Measurements from ENCODE around the gene CEBPE.

Gene CEBPE

DNA sequence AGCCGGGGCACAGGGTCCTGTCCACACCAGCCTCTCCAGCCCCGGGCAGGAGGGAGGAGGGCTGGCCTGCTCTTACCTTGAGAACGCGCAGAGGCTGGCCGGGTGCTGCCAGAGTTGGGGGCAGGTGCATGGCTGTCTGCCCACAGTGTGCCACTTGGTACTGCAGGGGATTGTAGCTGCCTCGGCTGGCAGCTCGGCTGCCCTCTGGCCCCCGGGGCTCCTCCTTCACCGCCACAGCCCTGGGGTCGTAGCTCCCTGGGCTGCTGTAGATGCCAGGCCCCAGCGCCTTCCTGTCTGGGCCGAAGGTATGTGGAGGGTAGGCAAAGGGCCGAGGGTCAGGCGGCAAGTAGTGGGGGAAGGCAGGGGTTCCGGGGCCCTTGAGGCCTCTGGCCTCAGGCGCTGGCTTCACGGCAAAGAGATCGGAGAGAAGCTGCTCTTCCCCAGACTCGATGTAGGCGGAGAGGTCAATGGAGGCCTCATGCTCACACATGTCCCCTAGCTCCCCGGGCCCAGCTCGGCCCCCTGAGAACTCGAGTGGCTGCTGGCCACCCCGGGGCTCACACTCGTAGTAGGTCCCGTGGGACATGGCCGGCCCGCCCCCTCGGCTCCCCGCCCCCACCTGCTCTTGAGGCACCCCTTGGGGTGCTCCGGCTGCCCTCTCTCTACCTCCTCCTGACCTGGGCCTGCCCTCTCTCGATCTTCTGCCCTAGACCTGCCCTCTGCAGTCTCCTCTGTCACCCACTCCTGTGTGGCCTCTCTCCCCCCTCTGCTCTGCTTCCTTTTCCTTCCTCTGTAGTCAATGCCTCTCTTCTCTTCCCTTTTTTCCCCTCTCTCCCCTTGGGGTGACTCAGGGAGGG is at the start of gene CEBPE:
Gene CEBPE (minus strand): TSS at position 750 of the 857 bp plus-strand sequence. CDS start 164 bp downstream, at position 586.
- DNase-seq (ENCODE audit: low read depth, low spot score), result no peak

DNA sequence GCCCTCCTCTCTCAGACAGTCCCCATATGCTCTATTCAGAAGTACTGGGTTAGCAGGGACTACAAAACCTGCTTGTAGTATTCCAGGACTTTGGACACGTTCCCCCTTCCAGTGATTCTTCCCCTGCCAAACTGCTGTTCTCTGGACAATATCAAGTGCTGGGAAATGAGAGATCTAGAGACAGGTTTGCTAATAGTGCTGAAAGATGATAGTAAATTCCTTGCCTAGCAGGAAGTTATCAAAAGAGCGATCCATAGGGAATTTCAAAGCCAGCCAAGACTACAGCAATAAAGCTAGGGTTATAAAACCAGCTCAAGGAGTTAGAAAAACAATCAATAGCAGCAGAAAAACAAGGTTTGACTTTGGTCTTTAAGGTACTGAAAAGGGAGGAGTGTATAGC is 49.2 kb upstream of the CEBPE start:
- no peak for DNase-seq (ENCODE audit: low read depth, low spot score)

GRCh38 chr14:23167116-23167847 is 48.2 kb upstream of the CEBPE start:
- no peak for DNase-seq (ENCODE audit: low read depth, low spot score)

GRCh38 chr14:23164949-23165348 is 45.9 kb upstream of the CEBPE start:
- DNase-seq (ENCODE audit: low read depth, low spot score), result no peak

GRCh38 chr14:23164250-23164649 is 45.2 kb upstream of the CEBPE start:
- DNase-seq (ENCODE audit: low read depth, low spot score), result no peak

DNA sequence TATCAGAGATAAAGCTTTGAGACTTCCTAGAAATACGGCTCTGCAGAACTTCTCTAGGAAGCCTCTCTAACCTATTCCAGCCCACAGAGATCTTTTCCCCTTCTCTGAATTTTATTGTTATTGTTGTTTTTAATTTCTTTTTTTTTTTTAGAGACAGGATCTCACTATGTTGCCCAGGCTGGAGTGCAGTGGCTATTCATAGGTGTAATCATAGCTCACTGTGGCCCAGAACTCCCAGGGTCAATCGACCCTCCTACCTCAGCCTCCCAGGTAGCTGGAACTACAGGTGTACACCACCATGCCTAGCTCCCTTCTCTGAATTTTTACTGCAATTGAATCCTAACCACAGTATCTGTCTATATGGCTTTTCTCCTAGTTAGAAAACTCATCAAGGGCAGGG is 44.8 kb upstream of the CEBPE start:
- no peak for DNase-seq (ENCODE audit: low read depth, low spot score)

DNA sequence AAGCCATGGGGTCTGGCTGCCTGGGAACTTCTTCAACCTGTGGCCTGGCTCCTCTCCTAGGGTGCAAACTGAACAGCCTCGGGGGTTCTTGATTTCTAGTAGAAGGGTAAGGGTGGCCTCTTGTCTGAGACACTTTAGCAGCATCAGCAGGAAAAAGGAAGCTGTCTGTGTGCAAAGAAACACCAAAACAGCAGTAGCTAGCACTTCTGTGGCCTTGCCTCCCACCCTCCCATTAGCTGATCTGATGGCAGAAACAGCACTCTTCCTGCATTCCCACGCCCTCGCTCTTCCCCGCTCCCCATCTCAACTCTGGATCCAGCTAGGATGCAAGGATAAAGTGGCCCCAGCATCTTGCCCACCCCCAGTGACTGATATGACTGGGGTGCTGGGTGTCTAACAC is 43.7 kb upstream of the CEBPE start:
- no peak for DNase-seq (ENCODE audit: low read depth, low spot score)

DNA sequence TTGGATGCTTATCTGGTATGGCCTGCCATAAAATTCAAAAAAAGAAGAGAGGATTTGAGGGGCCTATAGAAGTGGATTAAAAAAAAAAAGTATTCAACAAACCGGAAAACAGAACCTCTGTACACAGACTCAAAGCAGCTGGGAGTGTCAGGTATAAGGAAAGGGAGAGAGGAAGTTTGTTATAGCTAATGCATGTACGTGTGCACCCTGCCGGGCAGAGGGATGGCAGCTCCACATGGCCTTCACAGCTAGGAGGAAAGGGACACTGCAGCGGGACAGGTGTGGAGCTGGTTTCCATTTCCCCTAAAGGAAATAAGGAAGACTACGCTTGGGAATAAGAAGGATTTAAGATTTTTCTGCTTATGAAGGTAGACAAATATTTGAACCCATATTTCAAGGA is 43.0 kb upstream of the CEBPE start:
- no peak for DNase-seq (ENCODE audit: low read depth, low spot score)

DNA sequence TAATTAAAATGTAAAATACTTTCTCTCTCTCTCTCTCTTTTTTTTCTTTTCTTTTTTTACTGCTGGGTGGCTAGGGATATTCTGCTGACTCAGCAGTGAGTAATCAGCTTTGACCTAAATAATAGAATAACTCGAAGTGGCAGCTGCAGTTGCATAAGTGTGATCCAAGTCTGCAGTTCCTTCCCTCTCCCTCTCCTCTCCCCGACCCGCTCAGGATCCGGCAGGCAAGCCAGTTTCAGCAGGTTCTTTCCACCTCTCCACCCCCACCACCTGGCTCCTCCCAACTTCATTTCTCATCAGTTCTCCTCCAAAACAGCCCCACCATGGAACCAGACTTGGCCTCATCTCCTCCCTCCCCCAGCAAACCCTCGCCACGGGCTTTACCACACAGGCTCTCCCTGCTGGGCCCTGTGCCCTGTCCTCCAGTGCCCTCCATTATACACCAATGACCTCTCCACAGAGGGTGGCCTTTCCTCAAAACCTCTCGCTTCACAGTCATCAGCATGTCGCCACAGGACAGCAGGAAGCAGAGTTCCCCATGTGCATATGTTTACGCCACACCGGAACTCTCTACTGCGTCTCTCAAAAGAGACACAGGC is 42.0 kb upstream of the CEBPE start:
- DNase-seq (ENCODE audit: low read depth, low spot score), result no peak

GRCh38 chr14:23159532-23159931 is 40.5 kb upstream of the CEBPE start:
- no peak for DNase-seq (ENCODE audit: low read depth, low spot score)

- DNase-seq (ENCODE audit: low read depth, low spot score), result no peak
Measured at GRCh38 chr14:23158779-23159178, 39.7 kb upstream of the CEBPE start.

DNA sequence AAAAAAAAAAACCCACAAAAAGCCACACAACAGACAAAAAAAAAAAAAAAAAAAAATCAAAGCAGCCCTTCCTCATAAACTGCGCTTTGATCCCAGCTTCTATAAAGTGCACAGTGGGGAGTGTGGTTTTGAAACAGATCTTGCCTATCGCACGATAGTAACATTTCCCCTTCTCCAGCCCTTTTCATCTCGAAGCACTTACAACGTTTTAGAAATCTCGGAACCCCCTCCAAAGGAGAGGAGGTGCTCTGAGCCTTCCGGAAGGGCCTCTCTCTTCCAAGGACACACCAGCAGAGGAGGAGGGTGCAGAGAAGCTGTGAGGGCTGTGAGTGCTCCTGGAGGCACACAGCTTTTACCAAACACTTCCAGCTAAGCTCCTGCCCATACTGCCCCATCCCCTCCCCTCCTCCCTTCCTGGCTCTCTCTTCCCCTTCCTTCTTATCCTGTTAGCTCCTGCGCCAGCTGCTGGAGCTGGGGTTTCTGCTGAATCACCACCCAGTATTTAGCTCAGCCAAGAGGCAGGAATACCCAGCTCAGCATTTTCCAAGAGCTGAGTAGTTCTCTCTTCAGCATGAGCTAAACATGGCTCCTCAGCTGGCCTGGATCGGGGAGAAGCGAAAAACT is 36.0 kb upstream of the CEBPE start:
- DNase-seq (ENCODE audit: low read depth, low spot score), result no peak

DNA sequence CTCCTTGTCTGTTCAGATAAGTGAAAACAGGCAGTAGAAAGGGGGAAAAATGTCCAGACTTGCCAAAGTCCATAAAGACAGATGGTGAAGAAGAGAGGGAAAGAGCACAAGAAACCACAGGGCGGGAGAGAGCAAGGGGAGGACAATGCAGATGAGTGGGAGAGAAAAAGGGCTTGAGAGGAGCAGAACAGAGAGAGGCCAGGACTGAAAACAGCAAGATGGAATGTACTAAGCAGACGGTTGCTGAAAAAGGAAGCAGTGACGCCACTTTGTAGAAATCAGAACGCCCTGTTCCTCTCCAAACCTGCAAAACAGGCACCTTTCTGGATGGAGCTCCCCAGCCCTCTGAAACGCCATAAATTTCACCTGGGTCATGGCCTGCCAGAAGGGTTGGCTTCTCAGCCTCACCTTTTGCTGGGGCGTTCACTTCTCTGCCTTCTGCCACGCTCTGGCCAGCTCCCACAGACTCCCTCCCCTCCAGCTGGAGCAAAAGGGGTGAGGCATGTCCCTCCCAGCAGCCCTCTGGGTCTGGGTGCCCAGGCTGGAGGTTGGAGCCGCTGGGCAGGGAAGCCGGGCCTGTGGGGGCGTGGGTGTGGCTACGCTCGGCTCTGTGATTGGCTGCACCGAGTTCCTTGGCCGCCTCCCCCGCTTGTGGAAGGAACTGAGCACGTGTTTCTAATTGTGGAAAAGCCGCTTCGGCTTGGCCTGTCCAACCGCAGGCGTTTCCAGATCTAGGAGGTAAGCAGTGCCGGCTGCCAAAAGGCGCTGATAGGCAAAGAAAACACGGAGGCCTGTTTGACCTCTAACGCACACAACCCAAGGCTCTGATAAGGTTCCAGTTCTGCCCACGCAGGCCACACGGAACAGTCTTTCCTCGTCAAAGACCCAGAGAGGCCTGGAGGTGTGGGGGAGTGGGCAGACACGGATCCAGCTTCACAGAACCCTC is 35.1 kb upstream of the CEBPE start:
- DNase-seq (ENCODE audit: low read depth, low spot score), result no peak

DNA sequence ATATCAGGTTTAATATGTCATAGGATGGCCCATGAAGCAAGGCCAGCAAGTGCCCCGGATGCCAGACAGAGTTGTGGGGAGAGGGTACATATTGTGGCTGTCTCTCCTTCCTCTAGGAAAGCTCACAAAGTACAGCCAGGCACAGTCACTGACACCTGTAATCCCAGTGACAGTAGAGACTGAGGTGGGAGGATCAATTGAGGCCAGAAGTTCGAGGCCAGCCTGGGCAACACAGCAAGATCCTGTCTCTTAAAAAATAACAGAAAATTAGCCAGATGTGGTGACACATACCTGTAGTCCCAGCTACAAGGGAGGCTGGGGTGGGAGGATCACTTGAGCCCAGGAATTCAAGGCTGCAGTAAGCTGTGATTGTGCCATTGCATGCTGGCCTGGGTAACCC is 32.3 kb upstream of the CEBPE start:
- no peak for DNase-seq (ENCODE audit: low read depth, low spot score)

DNA sequence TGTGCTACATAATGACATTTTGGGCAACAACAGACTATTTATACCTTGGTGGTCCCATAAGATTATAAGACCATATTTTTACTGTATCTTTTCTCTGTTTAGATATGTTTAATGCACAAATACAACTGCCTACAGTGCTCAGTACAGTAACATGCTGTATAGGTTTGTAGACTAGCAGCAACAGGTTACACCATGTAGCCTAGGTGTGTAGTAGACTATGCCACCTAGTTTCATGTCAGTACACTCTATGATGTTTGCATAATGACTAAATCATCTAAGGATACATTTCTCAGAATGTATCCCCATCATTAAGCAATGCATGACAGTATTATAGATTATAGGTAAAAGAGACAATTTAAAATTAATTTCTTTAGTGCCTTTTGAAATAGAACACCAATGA is 30.7 kb upstream of the CEBPE start:
- DNase-seq (ENCODE audit: low read depth, low spot score), result no peak

GRCh38 chr14:23148591-23149249 is 29.7 kb upstream of the CEBPE start:
- no peak for DNase-seq (ENCODE audit: low read depth, low spot score)

DNA sequence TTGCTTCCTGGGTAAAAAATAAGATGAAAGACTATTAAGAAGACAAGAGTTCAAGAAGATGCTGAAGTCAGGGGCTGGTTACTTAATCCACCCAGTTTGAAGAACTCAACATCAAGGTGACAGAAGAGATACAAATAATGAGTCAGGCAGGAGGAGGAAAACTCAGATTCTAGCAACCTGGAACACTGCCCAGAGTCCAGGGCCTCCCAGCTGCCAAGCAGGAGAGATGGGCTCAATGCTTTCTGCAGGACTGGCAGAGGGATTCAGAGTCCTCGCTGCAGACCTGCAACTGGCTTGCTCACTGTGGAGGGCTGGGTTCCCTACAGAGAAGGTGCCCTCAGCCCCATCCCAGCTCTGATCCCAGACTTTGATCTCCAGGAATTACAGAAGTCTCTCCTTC is 28.6 kb upstream of the CEBPE start:
- no peak for DNase-seq (ENCODE audit: low read depth, low spot score)

DNA sequence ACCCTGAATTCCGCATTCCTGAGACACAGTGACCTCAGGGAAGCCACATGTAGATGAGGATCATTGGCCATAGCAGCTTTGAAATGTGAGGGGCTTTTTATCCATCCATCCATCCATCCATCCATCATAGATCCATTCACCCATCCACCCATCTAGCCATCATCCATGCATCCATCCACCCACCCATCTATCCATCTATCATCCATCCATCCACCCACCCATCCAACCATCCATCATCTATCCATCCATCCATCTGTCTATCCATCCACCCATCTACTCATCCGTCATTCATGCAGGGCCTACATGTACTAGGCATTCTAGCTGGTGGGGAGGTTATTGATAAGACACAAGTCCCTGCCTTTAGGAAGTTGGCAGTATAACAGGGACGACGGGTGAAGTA is 27.9 kb upstream of the CEBPE start:
- DNase-seq (ENCODE audit: low read depth, low spot score), result no peak

DNA sequence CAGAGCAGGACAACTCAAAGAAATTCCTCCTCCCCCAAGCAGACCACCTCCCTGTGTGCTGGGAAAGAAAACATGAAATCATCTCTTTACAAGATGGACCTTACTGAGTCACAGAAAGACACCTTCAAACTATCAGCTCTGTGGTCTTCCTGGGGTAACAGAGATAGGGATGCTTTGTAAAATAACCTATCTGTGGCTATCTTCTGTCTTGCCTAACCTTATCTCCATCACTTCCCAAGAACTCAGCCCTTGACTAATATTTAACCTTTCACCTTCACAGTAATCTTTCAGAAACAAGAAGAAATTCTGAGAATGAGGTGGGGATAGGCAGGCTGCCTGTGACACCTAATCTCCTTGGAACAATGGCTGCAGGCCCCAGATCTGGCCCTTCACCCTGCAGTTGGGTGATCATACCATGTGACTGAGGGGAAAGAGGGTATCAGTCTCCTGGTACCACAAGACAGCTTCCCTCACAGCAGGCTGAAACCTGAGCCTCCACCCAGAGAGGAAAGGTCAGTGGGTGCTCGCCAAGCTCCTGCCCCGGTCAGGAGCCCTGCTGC is 27.4 kb upstream of the CEBPE start:
- DNase-seq (ENCODE audit: low read depth, low spot score), result no peak

DNA sequence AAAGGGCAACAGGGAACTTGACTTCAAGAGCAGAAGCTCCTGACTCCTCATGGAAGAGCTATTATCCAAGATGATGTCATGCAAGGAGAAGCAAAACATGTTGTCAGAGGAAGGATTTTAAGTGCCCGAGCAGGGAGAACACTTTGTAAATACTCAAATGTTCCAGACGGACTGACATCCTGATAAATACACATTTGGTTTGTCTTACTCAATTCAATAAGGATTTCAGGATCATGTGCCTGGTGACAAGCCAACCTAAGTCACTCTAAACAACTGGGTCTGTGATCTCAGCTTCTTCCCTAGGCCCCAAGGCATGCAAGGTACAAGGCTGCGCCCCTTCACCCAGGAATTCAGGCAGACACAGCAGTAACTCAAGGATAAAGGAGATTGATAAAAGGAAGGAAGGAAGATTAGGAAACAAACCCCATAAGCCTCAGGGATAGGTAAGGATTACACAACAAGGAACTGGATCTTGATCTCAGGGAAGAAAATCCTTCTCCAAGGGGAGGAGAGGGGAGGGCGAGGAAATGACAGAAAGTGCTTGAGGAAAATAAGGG is 26.8 kb upstream of the CEBPE start:
- no peak for DNase-seq (ENCODE audit: low read depth, low spot score)
